22Rv1 (cell line): Measurements from ENCODE around the gene POF1B.

ENCODE experiments used
- ZFX ChIP-seq: fragments of 450-650 bp; IDR thresholded peaks from 2 replicates; pipeline ENCODE4 v1.6.1; 2017; ENCODE audit warnings: antibody characterized with exemption, borderline replicate concordance
- TF ChIP-seq, protein P1 (sequence below): fragments of 450-650 bp; IDR thresholded peaks from 2 replicates; pipeline ENCODE4 v1.5.1; 2017; ENCODE audit warnings: mild to moderate bottlenecking

GRCh38 chrX:85345523-85345922 is 33.9 kb downstream of the POF1B start:
- TF ChIP-seq, protein P1, sequence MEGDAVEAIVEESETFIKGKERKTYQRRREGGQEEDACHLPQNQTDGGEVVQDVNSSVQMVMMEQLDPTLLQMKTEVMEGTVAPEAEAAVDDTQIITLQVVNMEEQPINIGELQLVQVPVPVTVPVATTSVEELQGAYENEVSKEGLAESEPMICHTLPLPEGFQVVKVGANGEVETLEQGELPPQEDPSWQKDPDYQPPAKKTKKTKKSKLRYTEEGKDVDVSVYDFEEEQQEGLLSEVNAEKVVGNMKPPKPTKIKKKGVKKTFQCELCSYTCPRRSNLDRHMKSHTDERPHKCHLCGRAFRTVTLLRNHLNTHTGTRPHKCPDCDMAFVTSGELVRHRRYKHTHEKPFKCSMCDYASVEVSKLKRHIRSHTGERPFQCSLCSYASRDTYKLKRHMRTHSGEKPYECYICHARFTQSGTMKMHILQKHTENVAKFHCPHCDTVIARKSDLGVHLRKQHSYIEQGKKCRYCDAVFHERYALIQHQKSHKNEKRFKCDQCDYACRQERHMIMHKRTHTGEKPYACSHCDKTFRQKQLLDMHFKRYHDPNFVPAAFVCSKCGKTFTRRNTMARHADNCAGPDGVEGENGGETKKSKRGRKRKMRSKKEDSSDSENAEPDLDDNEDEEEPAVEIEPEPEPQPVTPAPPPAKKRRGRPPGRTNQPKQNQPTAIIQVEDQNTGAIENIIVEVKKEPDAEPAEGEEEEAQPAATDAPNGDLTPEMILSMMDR, result no peak
- no peak for TF ChIP-seq ZFX
